Endothelial cell of umbilical vein (primary cell): ENCODE measurements around the gene TNFRSF8. TPM values are rescaled to one million over a fixed set of nuclear protein-coding genes. Genes with fewer than 3 reads are reported as not detected.

Source experiments
- BruUV-seq: library from RNA; stranded (reverse); fragments of 400-500 nt; replicated peaks from 2 replicates; lab custom pipeline; 2021; lab: Mats Ljungman, UMichigan
- CTCF ChIA-PET: fragments of 300-600, 350-600 bp; sonication (Branson Sonifier 250); formaldehyde crosslinking; loops from one replicate; lab custom pipeline; 2021; ENCODE audit warnings: antibody characterized with exemption, inconsistent platforms; lab: Charles Lee
- POLR2A ChIA-PET: fragments of 300-600, 350-600 bp; sonication (Branson Sonifier 250); formaldehyde crosslinking; loops from one replicate; lab custom pipeline; 2021; ENCODE audit warnings: antibody characterized with exemption, inconsistent platforms; lab: Charles Lee
- DNase-seq: peaks from one replicate; pipeline ENCODE4 v3.0.0-alpha.2; 2011; ENCODE audit warnings: low read depth, low spot score
- FAIRE-seq: peaks from 2 replicates; lab custom pipeline; 2011; peaks lifted over from hg19 to GRCh38; lab: Jason Lieb, UNC
- H2AFZ ChIP-seq: 2 replicates; pipeline ENCODE4 v1.6.0; 2012; ENCODE audit warnings: low read depth, low read length, control low read depth, inconsistent platforms
- H3K27ac ChIP-seq: 2 replicates; pipeline ENCODE4 v1.5.1; 2011; ENCODE audit warnings: low read depth, mild to moderate bottlenecking, control low read depth, low read length, moderate library complexity; ENCODE audit not compliant: insufficient read depth
- H3K27me3 ChIP-seq, 2 experiments: 2 replicates each; pipeline versions ENCODE4 v1.6.0 to v1.6.1; 2011; ENCODE audit warnings: low read length in 2 of 2, mixed read lengths in 1 of 2; ENCODE audit not compliant: control insufficient read depth in 2 of 2, insufficient read depth in 2 of 2
- H3K36me3 ChIP-seq, 2 experiments: 2 replicates in 1 of 2; 3 replicates in 1 of 2; pipeline ENCODE4 v1.5.1; 2011; ENCODE audit warnings: low read length in 2 of 2, mild to moderate bottlenecking in 1 of 2, moderate library complexity in 1 of 2; ENCODE audit not compliant: control insufficient read depth in 2 of 2, insufficient read depth in 2 of 2; ENCODE audit errors: extremely low read depth in 1 of 2
- H3K4me1 ChIP-seq: 3 replicates; pipeline ENCODE4 v1.5.1; 2011; ENCODE audit warnings: mild to moderate bottlenecking, low read length; ENCODE audit not compliant: control insufficient read depth, insufficient read depth; ENCODE audit errors: extremely low read depth
- H3K4me2 ChIP-seq: 2 replicates; pipeline ENCODE4 v1.6.1; 2011; ENCODE audit warnings: low read length, control low read depth, mixed read lengths; ENCODE audit not compliant: insufficient read depth
- H3K4me3 ChIP-seq, 3 experiments: fragments of 200-600 bp in 1 of 3; sonication (generic), shearing (Covaris generic) in 1 of 3; replicated peaks in 1 of 3; 2 replicates each; pipeline ENCODE4 v1.5.1; 2011 to 2016; ENCODE audit warnings: control low read depth in 3 of 3, low read length in 3 of 3, mild to moderate bottlenecking in 2 of 3, inconsistent platforms in 1 of 3, low read depth in 1 of 3, moderate library complexity in 1 of 3; ENCODE audit not compliant: insufficient read depth in 1 of 3
- H3K79me2 ChIP-seq: 2 replicates; pipeline ENCODE4 v1.6.0; 2012; ENCODE audit warnings: low read length, inconsistent platforms; ENCODE audit not compliant: control insufficient read depth, insufficient read depth
- H3K9ac ChIP-seq: replicated peaks from 2 replicates; pipeline ENCODE3; 2011; ENCODE audit warnings: low read length, control low read depth; ENCODE audit not compliant: insufficient read depth; ENCODE audit errors: extremely low read depth
- H3K9me1 ChIP-seq: replicated peaks from 3 replicates; pipeline ENCODE4 v1.6.0; 2011; ENCODE audit warnings: mild to moderate bottlenecking, low read length; ENCODE audit not compliant: control insufficient read depth, insufficient read depth; ENCODE audit errors: extremely low read depth
- H3K9me3 ChIP-seq: replicated peaks from 2 replicates; pipeline ENCODE4 v1.5.1; 2012; ENCODE audit warnings: low read length, inconsistent platforms; ENCODE audit not compliant: control insufficient read depth, insufficient read depth
- H4K20me1 ChIP-seq: replicated peaks from 2 replicates; pipeline ENCODE3; 2011; ENCODE audit warnings: mild to moderate bottlenecking, low read length; ENCODE audit not compliant: control insufficient read depth, insufficient read depth; ENCODE audit errors: extremely low read depth
- EZH2 ChIP-seq: IDR thresholded peaks from 2 replicates; pipeline ENCODE4 v1.6.1; 2012; ENCODE audit warnings: borderline replicate concordance, low read depth, mild to moderate bottlenecking, moderate library complexity, low read length, inconsistent platforms; ENCODE audit not compliant: severe bottlenecking
- FOS ChIP-seq: IDR thresholded peaks from 2 replicates; pipeline ENCODE4 v1.6.1; 2011; ENCODE audit warnings: mild to moderate bottlenecking, low read length, moderate library complexity, borderline replicate concordance; ENCODE audit not compliant: insufficient read depth
- GATA2 ChIP-seq: IDR thresholded peaks from 2 replicates; pipeline ENCODE4 v1.7.0; 2011; ENCODE audit warnings: low read depth, mild to moderate bottlenecking, moderate library complexity, mixed read lengths, low read length; ENCODE audit not compliant: insufficient read length, insufficient read depth
- MYC ChIP-seq: IDR thresholded peaks from one replicate; pipeline ENCODE4 v1.6.1; 2011; ENCODE audit warnings: mild to moderate bottlenecking, low read depth, low read length
- dilution Hi-C: fragments of 300-500 bp; cut with MboI; formaldehyde crosslinking; loops from one replicate; pipeline ENCODE4 v1.15.0; 2019; ENCODE audit warnings: low sequenced_read_pairs; ENCODE audit not compliant: extremely low pct_ligation_motif_present
- intact Hi-C: fragments of 100-400 bp; cut with micrococcal nuclease; formaldehyde crosslinking; loops from one replicate; pipeline ENCODE4 v1.10.0; 2022
- polyA plus RNA-seq, 4 experiments: library from polyadenylated mRNA; depleted of rRNA in 3 of 4; stranded (reverse) in 3 of 4; unstranded in 1 of 4; fragments of >200 nt; gene quantifications; 2 replicates each; pipeline versions ENCODE4 v1.2.1 to v1.2.3, GENCODE V29; 2011 to 2012; ENCODE audit warnings: missing spikeins in 1 of 4
- total RNA-seq: library from RNA; stranded (reverse); gene quantifications from 2 replicates; pipeline ENCODE4 v1.2.3, GENCODE V29; 2021

The TNFRSF8 gene
- total and polyA plus RNA-seq, 2 donors (not counting 3 experiments of a cell fraction or from before 2014, with no cell fraction given): 0.47 TPM; not detected in 1

DNA sequence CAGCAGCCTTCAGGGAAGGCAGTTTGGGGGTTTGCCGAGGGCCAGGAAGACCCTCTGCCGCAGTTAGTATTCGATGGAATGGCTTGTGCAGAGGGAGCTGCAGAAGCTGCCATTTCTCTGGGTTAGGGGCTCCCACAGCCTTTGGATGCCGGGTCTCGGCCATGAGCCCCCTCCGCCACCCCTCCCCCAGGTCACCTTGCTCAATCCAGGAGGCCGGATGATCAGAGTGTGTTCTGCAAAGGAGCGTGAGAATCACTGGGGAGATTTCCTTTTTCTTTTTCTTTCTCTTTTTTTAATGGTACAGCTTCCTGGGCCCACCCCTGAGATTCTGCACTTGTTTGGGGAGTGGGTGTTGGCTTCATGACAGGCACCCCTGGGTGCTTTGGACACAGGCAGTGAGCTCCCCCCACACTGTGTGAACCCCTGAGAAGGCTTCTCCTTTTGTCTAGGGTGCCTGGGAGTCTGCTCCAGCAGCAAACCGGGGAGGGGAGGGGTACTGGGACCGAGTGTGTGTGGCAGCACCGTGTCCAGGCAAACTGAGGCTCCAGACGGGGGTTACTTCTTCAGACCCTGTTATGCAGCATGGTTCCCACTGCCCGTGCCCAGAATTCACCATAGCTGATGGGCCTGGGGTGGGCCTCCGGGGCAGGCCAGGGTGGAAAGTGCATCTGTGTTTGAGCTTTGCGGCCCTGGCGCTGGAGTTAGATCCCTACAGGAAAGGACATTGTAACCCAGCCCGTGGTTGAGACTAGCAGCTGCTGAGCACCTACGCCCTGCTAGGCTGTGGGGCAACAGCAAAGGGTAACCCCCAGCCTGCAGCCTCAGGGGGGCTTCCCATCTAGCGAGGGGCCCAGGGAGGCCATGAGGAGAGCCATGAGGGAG is 122.2 kb downstream of the TNFRSF8 start:
- Histone ChIP-seq H4K20me1 (no peaks in the 10 kb centered on the region), H3K9me1 (no peaks in the 10 kb centered on the region), H3K9me3 (no peaks in the 10 kb centered on the region), H3K9ac (peak overlapping the region; percentile 73), H3K36me3 (peaks cover 0 to 6% of the 10 kb centered on the region in 2 experiments), H3K4me2 (no peak overlapping the region), H3K27ac (peak overlapping the region; percentile 90), H3K79me2 (peaks cover 12% of the 10 kb centered on the region), H3K4me1 (peaks cover 26% of the 10 kb centered on the region), H2AFZ (no peak overlapping the region), H3K4me3 (no peak overlapping the region), H3K27me3 (no peaks in the 10 kb centered on the region)
- FAIRE-seq (peak; percentile 33), DNase-seq (peak; percentile 42)
- CTCF ChIA-PET: interaction anchor here (0.5 to 8.3 kb wide), 6 partner anchors 8 to 1710 kb away, joined by 3 to 118 read pairs (median 3); partner anchors contain the start of gene TNFRSF1B
- dilution Hi-C loops: no loop called here
- TF ChIP-seq GATA2 (no peak), MYC (no peak), EZH2 (no peak), FOS (no peak)
- POLR2A ChIA-PET: interaction anchor here (1.0 kb wide), 2 partner anchors 12 to 277 kb away, joined by 3 read pairs; no protein-coding TSS in a partner anchor
- BruUV-seq: no TSS peak
- intact Hi-C loops: no loop called here
